HepG2 (cell line): ENCODE measurements around the gene PROX1. TPM values are rescaled to one million over a fixed set of nuclear protein-coding genes. Genes with fewer than 3 reads are reported as not detected.

ENCODE experiments used
- ELK4 ChIP-seq: sonication (generic); formaldehyde crosslinking; IDR thresholded peaks from 2 replicates; pipeline ENCODE4 v1.9.0; 2021; ENCODE audit warnings: missing genetic modification reagents, borderline replicate concordance
- PCBP2 ChIP-seq: fragments of 200-400 bp; formaldehyde crosslinking; optimal IDR thresholded peaks from 2 replicates; pipeline ENCODE3; 2018; ENCODE audit warnings: low read length, low read depth; ENCODE audit not compliant: poor library complexity, severe bottlenecking
- SSRP1 ChIP-seq: IDR thresholded peaks from 2 replicates; pipeline ENCODE4 v1.6.1; 2016; ENCODE audit warnings: control low read depth
- TAF1 ChIP-seq: sonication (generic); formaldehyde crosslinking; IDR thresholded peaks from 2 replicates; pipeline ENCODE4 v1.4.0; 2020; ENCODE audit warnings: missing genetic modification reagents
- TFAP4 ChIP-seq: sonication (generic); IDR thresholded peaks from 2 replicates; pipeline ENCODE4 v1.6.1; 2016; ENCODE audit warnings: low read depth, borderline replicate concordance
- XBP1 ChIP-seq: sonication (generic); formaldehyde crosslinking; IDR thresholded peaks from 2 replicates; pipeline ENCODE4 v1.5.0; 2020; ENCODE audit warnings: missing genetic modification reagents
- ZMYM2 ChIP-seq: sonication (generic); formaldehyde crosslinking; IDR thresholded peaks from 2 replicates; pipeline ENCODE4 v1.8.0; 2022; ENCODE audit warnings: mild to moderate bottlenecking, missing genetic modification reagents
- ZNF142 ChIP-seq: sonication (generic); formaldehyde crosslinking; IDR thresholded peaks from 2 replicates; pipeline ENCODE4 v1.4.0; 2020; ENCODE audit warnings: missing genetic modification reagents
- ZNF331 ChIP-seq: sonication (generic); formaldehyde crosslinking; IDR thresholded peaks from 2 replicates; pipeline ENCODE4 v1.4.0; 2020; ENCODE audit warnings: missing genetic modification reagents
- ZNF543 ChIP-seq: sonication (generic); formaldehyde crosslinking; IDR thresholded peaks from 2 replicates; pipeline ENCODE4 v1.4.0; 2020; ENCODE audit warnings: mild to moderate bottlenecking, missing genetic modification reagents
- ZNF644 ChIP-seq: IDR thresholded peaks from 2 replicates; pipeline ENCODE4 v1.6.1; 2016; ENCODE audit warnings: low read depth
- polyA plus RNA-seq, 8 experiments: library from polyadenylated mRNA; depleted of rRNA in 3 of 8; stranded (reverse) in 7 of 8; unstranded in 1 of 8; fragments of >200 nt; fragmentation: Illumina TruSeq in 4 of 8; extraction: Trizol in 4 of 8; gene quantifications; 2 replicates each; pipeline versions ENCODE4 v1.2.1 to v1.2.3, GENCODE V29; 2011 to 2016; ENCODE audit warnings: low read depth in 4 of 8, missing spikeins in 1 of 8, mixed read lengths in 1 of 8; ENCODE audit not compliant: insufficient read depth in 1 of 8
- total RNA-seq, 5 experiments: library from RNA; depleted of rRNA; stranded (reverse); fragments of >200 nt; fragmentation: Illumina TruSeq; extraction: Trizol; gene quantifications; 2 replicates each; pipeline ENCODE4 v1.2.3, GENCODE V29; 2016; ENCODE audit warnings: low read depth in 1 of 5
- TF ChIP-seq, protein P1 (sequence below): sonication (generic); formaldehyde crosslinking; IDR thresholded peaks from 2 replicates; pipeline ENCODE4 v1.4.0; 2020; ENCODE audit warnings: missing genetic modification reagents
- TF ChIP-seq, protein P2 (sequence below): sonication (generic); formaldehyde crosslinking; IDR thresholded peaks from 2 replicates; pipeline ENCODE4 v1.4.0; 2020; ENCODE audit warnings: missing genetic modification reagents

The PROX1 gene
- total and polyA plus RNA-seq, 2 of the 13 experiments (the other 11 are each of a cell fraction or from before 2014, with no cell fraction given), result 12.3 to 30.2 TPM

DNA sequence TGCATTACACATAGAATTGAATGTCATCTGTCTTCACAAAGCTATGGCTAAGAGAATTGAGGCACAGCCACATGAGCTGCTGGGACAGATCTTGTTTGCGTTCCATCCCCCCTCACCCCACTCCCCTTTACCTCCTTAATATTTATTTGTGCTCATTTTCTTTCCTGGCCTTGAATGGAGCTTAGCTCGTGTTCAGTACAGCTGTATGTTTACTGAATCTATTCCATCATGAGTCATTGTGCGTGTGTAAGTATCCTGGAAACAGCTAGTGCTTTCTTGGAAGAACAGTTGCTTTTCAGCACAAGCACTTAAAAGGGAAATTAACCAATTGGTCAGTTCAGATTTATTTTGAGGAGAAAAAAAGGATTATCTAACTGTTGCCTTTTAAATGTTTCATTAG, 14.7 kb downstream of the PROX1 start (continued):
- no peak for TF ChIP-seq ZNF142 (CRISPR knock-in tag)
- TF ChIP-seq ZMYM2 (CRISPR knock-in tag), result 0 out of 2 replicates have a peak, but pooled peaks have one; percentile 16
- 0 out of 2 replicates have a peak, but pooled peaks have one; percentile 29 for TF ChIP-seq ZNF644 (CRISPR knock-in tag)
- TF ChIP-seq, protein P1, sequence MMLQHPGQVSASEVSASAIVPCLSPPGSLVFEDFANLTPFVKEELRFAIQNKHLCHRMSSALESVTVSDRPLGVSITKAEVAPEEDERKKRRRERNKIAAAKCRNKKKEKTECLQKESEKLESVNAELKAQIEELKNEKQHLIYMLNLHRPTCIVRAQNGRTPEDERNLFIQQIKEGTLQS (CRISPR knock-in tag), result peak; percentile 60
- no peak for TF ChIP-seq TAF1 (CRISPR knock-in tag)
- TF ChIP-seq ELK4 (CRISPR knock-in tag), result no peak
- TF ChIP-seq, protein P2, sequence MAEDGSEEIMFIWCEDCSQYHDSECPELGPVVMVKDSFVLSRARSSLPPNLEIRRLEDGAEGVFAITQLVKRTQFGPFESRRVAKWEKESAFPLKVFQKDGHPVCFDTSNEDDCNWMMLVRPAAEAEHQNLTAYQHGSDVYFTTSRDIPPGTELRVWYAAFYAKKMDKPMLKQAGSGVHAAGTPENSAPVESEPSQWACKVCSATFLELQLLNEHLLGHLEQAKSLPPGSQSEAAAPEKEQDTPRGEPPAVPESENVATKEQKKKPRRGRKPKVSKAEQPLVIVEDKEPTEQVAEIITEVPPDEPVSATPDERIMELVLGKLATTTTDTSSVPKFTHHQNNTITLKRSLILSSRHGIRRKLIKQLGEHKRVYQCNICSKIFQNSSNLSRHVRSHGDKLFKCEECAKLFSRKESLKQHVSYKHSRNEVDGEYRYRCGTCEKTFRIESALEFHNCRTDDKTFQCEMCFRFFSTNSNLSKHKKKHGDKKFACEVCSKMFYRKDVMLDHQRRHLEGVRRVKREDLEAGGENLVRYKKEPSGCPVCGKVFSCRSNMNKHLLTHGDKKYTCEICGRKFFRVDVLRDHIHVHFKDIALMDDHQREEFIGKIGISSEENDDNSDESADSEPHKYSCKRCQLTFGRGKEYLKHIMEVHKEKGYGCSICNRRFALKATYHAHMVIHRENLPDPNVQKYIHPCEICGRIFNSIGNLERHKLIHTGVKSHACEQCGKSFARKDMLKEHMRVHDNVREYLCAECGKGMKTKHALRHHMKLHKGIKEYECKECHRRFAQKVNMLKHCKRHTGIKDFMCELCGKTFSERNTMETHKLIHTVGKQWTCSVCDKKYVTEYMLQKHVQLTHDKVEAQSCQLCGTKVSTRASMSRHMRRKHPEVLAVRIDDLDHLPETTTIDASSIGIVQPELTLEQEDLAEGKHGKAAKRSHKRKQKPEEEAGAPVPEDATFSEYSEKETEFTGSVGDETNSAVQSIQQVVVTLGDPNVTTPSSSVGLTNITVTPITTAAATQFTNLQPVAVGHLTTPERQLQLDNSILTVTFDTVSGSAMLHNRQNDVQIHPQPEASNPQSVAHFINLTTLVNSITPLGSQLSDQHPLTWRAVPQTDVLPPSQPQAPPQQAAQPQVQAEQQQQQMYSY (CRISPR knock-in tag), result no peak
- no peak for TF ChIP-seq XBP1
- TF ChIP-seq ZNF543 (CRISPR knock-in tag), result no peak
- 0 out of 2 replicates have a peak, but pooled peaks have one; percentile 17 for TF ChIP-seq ZNF331 (CRISPR knock-in tag)
- peak; percentile 48; the same call in 1 of the 2 replicates for TF ChIP-seq TFAP4
- no peak for TF ChIP-seq PCBP2
- no peak for TF ChIP-seq SSRP1
